K562 (cell line): ENCODE data around the gene PTTG1IP. TPM values are rescaled to one million over a fixed set of nuclear protein-coding genes. Genes with fewer than 3 reads are reported as not detected.

Experiments
- BCL6 ChIP-seq: fragments of 250-450 bp; sonication (Bioruptor Pico); IDR thresholded peaks from 2 replicates; pipeline ENCODE4 v1.4.0; 2020
- GTF3C2 ChIP-seq: IDR thresholded peaks from 3 replicates; pipeline ENCODE4 v1.6.1; 2011; ENCODE audit warnings: borderline replicate concordance, mild to moderate bottlenecking, moderate library complexity; ENCODE audit not compliant: insufficient read length; ENCODE audit errors: extremely low read depth
- KHSRP ChIP-seq: fragments of 450-650 bp; IDR thresholded peaks from 2 replicates; pipeline ENCODE4 v1.6.1; 2017
- KLF6 ChIP-seq: fragments of 250-450 bp; sonication (Bioruptor Pico); IDR thresholded peaks from 2 replicates; pipeline ENCODE4 v1.4.0; 2020; ENCODE audit warnings: mild to moderate bottlenecking, moderate library complexity, borderline replicate concordance
- NEUROD1 ChIP-seq: fragments of 150-350 bp; IDR thresholded peaks from 2 replicates; pipeline ENCODE4 v1.6.1; 2014; ENCODE audit warnings: borderline replicate concordance, low read length, low read depth; ENCODE audit not compliant: partially characterized antibody
- PHB ChIP-seq: fragments of 250-450 bp; sonication (Bioruptor Pico); IDR thresholded peaks from 2 replicates; pipeline ENCODE4 v1.5.0; 2021
- PHTF2 ChIP-seq: fragments of 250-450 bp; sonication (Bioruptor Pico); IDR thresholded peaks from 2 replicates; pipeline ENCODE4 v1.5.0; 2021; ENCODE audit warnings: mild to moderate bottlenecking
- PURB ChIP-seq: sonication (generic); formaldehyde crosslinking; IDR thresholded peaks from 2 replicates; pipeline ENCODE4 v1.9.0; 2021; ENCODE audit warnings: low read depth, mild to moderate bottlenecking, missing genetic modification reagents
- SETDB1 ChIP-seq: IDR thresholded peaks from one replicate; pipeline ENCODE4 v1.6.1; 2012; ENCODE audit warnings: low read length, control low read depth, inconsistent platforms
- SMARCA4 ChIP-seq: fragments of 450-650 bp; IDR thresholded peaks from 2 replicates; pipeline ENCODE4 v1.6.1; 2016
- TAF9B ChIP-seq: fragments of 450-650 bp; IDR thresholded peaks from 2 replicates; pipeline ENCODE4 v1.6.1; 2018; ENCODE audit warnings: mild to moderate bottlenecking; ENCODE audit not compliant: partially characterized antibody
- U2AF2 ChIP-seq: fragments of 200-400 bp; formaldehyde crosslinking; optimal IDR thresholded peaks from 2 replicates; pipeline ENCODE3; 2017; ENCODE audit warnings: low read depth, mild to moderate bottlenecking, low read length
- WHSC1 ChIP-seq: IDR thresholded peaks from one replicate; pipeline ENCODE4 v1.6.1; 2012; ENCODE audit warnings: low read length, control low read depth, inconsistent platforms
- ZNF408 ChIP-seq: fragments of 250-450 bp; sonication (Bioruptor Pico); IDR thresholded peaks from 2 replicates; pipeline ENCODE4 v1.4.0; 2020; ENCODE audit warnings: low read depth, mild to moderate bottlenecking, moderate library complexity
- ZNF589 ChIP-seq: fragments of 200-800 bp; sonication (Bioruptor generic); IDR thresholded peaks from 2 replicates; pipeline ENCODE4 v1.6.1; 2016; ENCODE audit warnings: low read depth, missing genetic modification characterization, missing compliant biosample characterization
- polyA plus RNA-seq, 8 experiments: library from polyadenylated mRNA; depleted of rRNA in 4 of 8; stranded (reverse) in 5 of 8; unstranded in 3 of 8; fragments of >200 nt; fragmentation: Nextera tagmentation in 2 of 8; fragmentation: Illumina TruSeq in 1 of 8; extraction: Ambion mirVana in 2 of 8; extraction: Trizol in 1 of 8; gene quantifications; 2 replicates each; pipeline versions ENCODE4 v1.2.1 to v1.2.3, GENCODE V29; 2011 to 2014; ENCODE audit warnings: inconsistent platforms in 1 of 8, missing spikeins in 1 of 8
- total RNA-seq, 7 experiments: library from RNA; depleted of rRNA in 6 of 7; stranded (reverse); fragments of >200 nt in 6 of 7; fragmentation: Illumina TruSeq in 2 of 7; extraction: Trizol in 2 of 7; gene quantifications; 2 replicates each; pipeline versions ENCODE4 v1.2.1 to v1.2.3, GENCODE V29; 2011 to 2021; ENCODE audit warnings: low replicate concordance in 1 of 7
- TF ChIP-seq, protein P1 (sequence below): sonication (generic); formaldehyde crosslinking; IDR thresholded peaks from 2 replicates; pipeline ENCODE4 v1.8.1; 2023; ENCODE audit warnings: mild to moderate bottlenecking, missing genetic modification reagents
- TF ChIP-seq, protein P2 (sequence below), 2 experiments: fragments of 450-650 bp in 1 of 2; sonication (generic) in 1 of 2; formaldehyde crosslinking; conservative IDR thresholded peaks; 2 replicates each; pipeline versions ENCODE4 v1.4.0 to v1.8.1; 2020 to 2022; ENCODE audit warnings: mild to moderate bottlenecking in 1 of 2, missing genetic modification reagents in 1 of 2
- TF ChIP-seq, protein P3 (sequence below): sonication (generic); formaldehyde crosslinking; IDR thresholded peaks from 2 replicates; pipeline ENCODE4 v1.8.0; 2023; ENCODE audit warnings: missing genetic modification reagents, mild to moderate bottlenecking, borderline replicate concordance

The PTTG1IP gene
- total and polyA plus RNA-seq, 9 of the 15 experiments (the other 6 are each of a cell fraction or from before 2014, with no cell fraction given) = 5.0 to 99.3 (median 82.4) TPM

DNA sequence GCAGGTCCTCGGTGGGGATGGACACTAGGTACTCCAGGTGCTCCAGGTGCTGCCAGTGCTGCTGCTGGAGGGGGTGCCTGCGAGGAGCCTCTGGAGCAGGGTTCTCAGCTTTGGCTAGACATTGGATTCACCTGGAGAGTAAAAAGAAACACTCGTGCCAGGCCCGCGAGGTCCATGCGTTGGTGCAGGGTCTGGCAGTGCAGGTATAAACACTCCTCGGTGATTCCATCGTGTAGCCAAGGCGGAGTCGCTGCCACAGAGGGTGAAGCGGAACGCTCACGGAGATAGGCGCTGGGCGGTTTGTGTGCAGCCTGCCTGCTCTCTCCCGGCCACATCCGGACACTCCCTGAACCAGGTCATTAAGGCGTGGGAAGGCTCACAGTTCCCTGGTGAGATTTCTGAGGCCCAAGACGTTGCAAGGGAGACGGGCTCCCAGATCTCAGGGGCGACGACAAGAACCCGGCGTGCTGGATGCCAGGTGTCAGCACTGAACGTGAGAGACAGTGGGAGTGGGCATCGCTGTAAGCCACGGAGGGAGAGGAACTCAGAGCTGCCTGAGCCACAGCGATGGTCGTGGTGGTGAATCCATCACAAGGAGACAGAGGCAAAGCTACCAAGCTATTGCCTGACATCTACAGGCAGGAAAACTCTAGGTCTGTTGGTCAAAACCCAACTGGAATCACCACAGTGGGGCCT, 38.4 kb downstream of the PTTG1IP start (continued):
- no peak for TF ChIP-seq GTF3C2
- no peak for TF ChIP-seq WHSC1
- TF ChIP-seq, protein P1, sequence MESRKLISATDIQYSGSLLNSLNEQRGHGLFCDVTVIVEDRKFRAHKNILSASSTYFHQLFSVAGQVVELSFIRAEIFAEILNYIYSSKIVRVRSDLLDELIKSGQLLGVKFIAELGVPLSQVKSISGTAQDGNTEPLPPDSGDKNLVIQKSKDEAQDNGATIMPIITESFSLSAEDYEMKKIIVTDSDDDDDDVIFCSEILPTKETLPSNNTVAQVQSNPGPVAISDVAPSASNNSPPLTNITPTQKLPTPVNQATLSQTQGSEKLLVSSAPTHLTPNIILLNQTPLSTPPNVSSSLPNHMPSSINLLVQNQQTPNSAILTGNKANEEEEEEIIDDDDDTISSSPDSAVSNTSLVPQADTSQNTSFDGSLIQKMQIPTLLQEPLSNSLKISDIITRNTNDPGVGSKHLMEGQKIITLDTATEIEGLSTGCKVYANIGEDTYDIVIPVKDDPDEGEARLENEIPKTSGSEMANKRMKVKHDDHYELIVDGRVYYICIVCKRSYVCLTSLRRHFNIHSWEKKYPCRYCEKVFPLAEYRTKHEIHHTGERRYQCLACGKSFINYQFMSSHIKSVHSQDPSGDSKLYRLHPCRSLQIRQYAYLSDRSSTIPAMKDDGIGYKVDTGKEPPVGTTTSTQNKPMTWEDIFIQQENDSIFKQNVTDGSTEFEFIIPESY (CRISPR knock-in tag) = no peak
- TF ChIP-seq BCL6 (CRISPR knock-in tag) = no peak
- TF ChIP-seq SMARCA4 = 0 out of 2 replicates have a peak, but pooled peaks have one; percentile 20
- TF ChIP-seq, protein P2, sequence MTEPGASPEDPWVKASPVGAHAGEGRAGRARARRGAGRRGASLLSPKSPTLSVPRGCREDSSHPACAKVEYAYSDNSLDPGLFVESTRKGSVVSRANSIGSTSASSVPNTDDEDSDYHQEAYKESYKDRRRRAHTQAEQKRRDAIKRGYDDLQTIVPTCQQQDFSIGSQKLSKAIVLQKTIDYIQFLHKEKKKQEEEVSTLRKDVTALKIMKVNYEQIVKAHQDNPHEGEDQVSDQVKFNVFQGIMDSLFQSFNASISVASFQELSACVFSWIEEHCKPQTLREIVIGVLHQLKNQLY (CRISPR knock-in tag; conservative IDR thresholded peaks at IDR 0.05) = no peak
- no peak for TF ChIP-seq PHB (CRISPR knock-in tag)
- TF ChIP-seq TAF9B = no peak
- TF ChIP-seq PHTF2 (CRISPR knock-in tag) = no peak
- TF ChIP-seq SETDB1 = no peak
- no peak for TF ChIP-seq ZNF589 (CRISPR knock-in tag)
- no peak for TF ChIP-seq ZNF408 (CRISPR knock-in tag)
- TF ChIP-seq, protein P3, sequence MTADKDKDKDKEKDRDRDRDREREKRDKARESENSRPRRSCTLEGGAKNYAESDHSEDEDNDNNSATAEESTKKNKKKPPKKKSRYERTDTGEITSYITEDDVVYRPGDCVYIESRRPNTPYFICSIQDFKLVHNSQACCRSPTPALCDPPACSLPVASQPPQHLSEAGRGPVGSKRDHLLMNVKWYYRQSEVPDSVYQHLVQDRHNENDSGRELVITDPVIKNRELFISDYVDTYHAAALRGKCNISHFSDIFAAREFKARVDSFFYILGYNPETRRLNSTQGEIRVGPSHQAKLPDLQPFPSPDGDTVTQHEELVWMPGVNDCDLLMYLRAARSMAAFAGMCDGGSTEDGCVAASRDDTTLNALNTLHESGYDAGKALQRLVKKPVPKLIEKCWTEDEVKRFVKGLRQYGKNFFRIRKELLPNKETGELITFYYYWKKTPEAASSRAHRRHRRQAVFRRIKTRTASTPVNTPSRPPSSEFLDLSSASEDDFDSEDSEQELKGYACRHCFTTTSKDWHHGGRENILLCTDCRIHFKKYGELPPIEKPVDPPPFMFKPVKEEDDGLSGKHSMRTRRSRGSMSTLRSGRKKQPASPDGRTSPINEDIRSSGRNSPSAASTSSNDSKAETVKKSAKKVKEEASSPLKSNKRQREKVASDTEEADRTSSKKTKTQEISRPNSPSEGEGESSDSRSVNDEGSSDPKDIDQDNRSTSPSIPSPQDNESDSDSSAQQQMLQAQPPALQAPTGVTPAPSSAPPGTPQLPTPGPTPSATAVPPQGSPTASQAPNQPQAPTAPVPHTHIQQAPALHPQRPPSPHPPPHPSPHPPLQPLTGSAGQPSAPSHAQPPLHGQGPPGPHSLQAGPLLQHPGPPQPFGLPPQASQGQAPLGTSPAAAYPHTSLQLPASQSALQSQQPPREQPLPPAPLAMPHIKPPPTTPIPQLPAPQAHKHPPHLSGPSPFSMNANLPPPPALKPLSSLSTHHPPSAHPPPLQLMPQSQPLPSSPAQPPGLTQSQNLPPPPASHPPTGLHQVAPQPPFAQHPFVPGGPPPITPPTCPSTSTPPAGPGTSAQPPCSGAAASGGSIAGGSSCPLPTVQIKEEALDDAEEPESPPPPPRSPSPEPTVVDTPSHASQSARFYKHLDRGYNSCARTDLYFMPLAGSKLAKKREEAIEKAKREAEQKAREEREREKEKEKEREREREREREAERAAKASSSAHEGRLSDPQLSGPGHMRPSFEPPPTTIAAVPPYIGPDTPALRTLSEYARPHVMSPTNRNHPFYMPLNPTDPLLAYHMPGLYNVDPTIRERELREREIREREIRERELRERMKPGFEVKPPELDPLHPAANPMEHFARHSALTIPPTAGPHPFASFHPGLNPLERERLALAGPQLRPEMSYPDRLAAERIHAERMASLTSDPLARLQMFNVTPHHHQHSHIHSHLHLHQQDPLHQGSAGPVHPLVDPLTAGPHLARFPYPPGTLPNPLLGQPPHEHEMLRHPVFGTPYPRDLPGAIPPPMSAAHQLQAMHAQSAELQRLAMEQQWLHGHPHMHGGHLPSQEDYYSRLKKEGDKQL (CRISPR knock-in tag) = no peak
- TF ChIP-seq KLF6 (CRISPR knock-in tag) = no peak
- no peak for TF ChIP-seq U2AF2
- no peak for TF ChIP-seq KHSRP
- TF ChIP-seq NEUROD1 = peak; percentile 17
- no peak for TF ChIP-seq PURB (CRISPR knock-in tag)
